Tibial nerve (tissue), 4 donors: ENCODE results near the gene REG4. TPM values are rescaled to one million over a fixed set of nuclear protein-coding genes. Genes with fewer than 3 reads are reported as not detected.

Experiments
- DNase-seq, 2 donors: peaks; one replicate each; pipeline ENCODE4 v3.0.0-alpha.2; 2019; ENCODE audit warnings: low spot score in 2 of 2
- H3K27ac ChIP-seq, 4 donors: fragments of 200-600 bp; sonication (generic) in 3 of 4; one replicate each; pipeline ENCODE4 v1.5.1; 2017 to 2019; ENCODE audit warnings: mild to moderate bottlenecking in 1 of 4
- H3K27me3 ChIP-seq, 2 donors: fragments of 200-600 bp; sonication (generic) in 1 of 2; one replicate each; pipeline versions ENCODE4 v1.5.1 to v1.6.0; 2017 to 2019
- H3K36me3 ChIP-seq, 3 donors: fragments of 200-600 bp; sonication (generic); one replicate each; pipeline ENCODE4 v1.5.1; 2018 to 2019
- H3K4me1 ChIP-seq, 4 donors: fragments of 200-600 bp; sonication (generic) in 3 of 4; one replicate each; pipeline ENCODE4 v1.5.1; 2017 to 2019
- H3K4me3 ChIP-seq, 4 donors: fragments of 200-600 bp; sonication (generic) in 3 of 4; one replicate each; pipeline ENCODE4 v1.5.1; 2017 to 2019; ENCODE audit warnings: mild to moderate bottlenecking in 1 of 4, moderate library complexity in 1 of 4
- H3K9me3 ChIP-seq, 4 donors: fragments of 200-600 bp; sonication (generic) in 3 of 4; one replicate each; pipeline ENCODE4 v1.5.1; 2017 to 2019
- CTCF ChIP-seq, 5 experiments: fragments of 200-600 bp in 3 of 5; fragments of 450-650 bp in 2 of 5; sonication (generic) in 3 of 5; IDR thresholded peaks; one replicate each; pipeline ENCODE4 v1.5.1; 2016 to 2019; ENCODE audit warnings: antibody characterized with exemption in 5 of 5, mild to moderate bottlenecking in 3 of 5, moderate library complexity in 2 of 5
- EP300 ChIP-seq, 2 donors: sonication (generic); formaldehyde crosslinking; IDR thresholded peaks; one replicate each; pipeline ENCODE4 v1.6.1; 2017; ENCODE audit warnings: antibody characterized with exemption in 2 of 2, mild to moderate bottlenecking in 1 of 2
- POLR2A ChIP-seq, 2 donors: fragments of 450-650 bp; IDR thresholded peaks; one replicate each; pipeline ENCODE4 v1.6.1; 2017; ENCODE audit warnings: antibody characterized with exemption in 2 of 2, mild to moderate bottlenecking in 2 of 2, moderate library complexity in 2 of 2
- WGBS, 2 donors: methylation state at CpG; one replicate each; pipeline ENCODE4 v1.1.5; 2018; 5-methylcytosine and 5-hydroxymethylcytosine counted together
- total RNA-seq, 4 donors: library from RNA; depleted of rRNA; stranded (reverse); fragments of >200 nt; gene quantifications; one replicate each; pipeline ENCODE4 v1.1.0, GENCODE V29; 2016

REG4 gene
- total RNA-seq, 4 donors from 2014 or later = not detected

- no peak overlapping the region for H3K4me3 ChIP-seq
- TF ChIP-seq POLR2A (IDR thresholded peaks at IDR 0.05) (no peak), EP300 (IDR thresholded peaks at IDR 0.05) (no peak), CTCF (IDR thresholded peaks at IDR 0.05) (no peak)
- WGBS, 2 donors = 56 to 63% methylated on average over 4 of the region's 4 CpGs
- H3K4me1 ChIP-seq = peaks cover 0 to 13% (median 0%) of the 10 kb centered on the region in 4 donors
- no peaks in the 10 kb centered on the region for H3K27me3 ChIP-seq
- no peaks in the 10 kb centered on the region for H3K9me3 ChIP-seq
- peaks cover 0 to 7% (median 0%) of the 10 kb centered on the region in 3 donors for H3K36me3 ChIP-seq
- no peak for DNase-seq
- no peak overlapping the region for H3K27ac ChIP-seq
Measured at GRCh38 chr1:119748040-119748439, 63.2 kb downstream of the REG4 start.

- Histone ChIP-seq H3K27ac (no peak overlapping the region), H3K36me3 (peaks cover 0 to 13% (median 0%) of the 10 kb centered on the region in 3 donors), H3K27me3 (no peaks in the 10 kb centered on the region), H3K4me3 (no peak overlapping the region), H3K9me3 (no peaks in the 10 kb centered on the region), H3K4me1 (peaks cover 0 to 16% (median 0%) of the 10 kb centered on the region in 4 donors)
- WGBS, 2 donors = 81 to 86% methylated on average over 3 of the region's 3 CpGs
- no peak for DNase-seq
- TF ChIP-seq POLR2A (IDR thresholded peaks at IDR 0.05) (no peak), EP300 (IDR thresholded peaks at IDR 0.05) (no peak), CTCF (IDR thresholded peaks at IDR 0.05) (no peak)
Measured at GRCh38 chr1:119747451-119747850, 63.8 kb downstream of the REG4 start.

GRCh38 chr1:119745034-119745433, 66.2 kb downstream of the REG4 start:
- Histone ChIP-seq H3K27ac (no peak overlapping the region), H3K36me3 (peaks cover 0 to 26% (median 0%) of the 10 kb centered on the region in 3 donors), H3K27me3 (no peaks in the 10 kb centered on the region), H3K9me3 (no peaks in the 10 kb centered on the region), H3K4me3 (no peak overlapping the region), H3K4me1 (peaks cover 0 to 23% (median 0%) of the 10 kb centered on the region in 4 donors)
- DNase-seq = no peak
- 88 to 89% methylated on average over 1 of the region's 1 CpG for WGBS, 2 donors
- no peak for TF ChIP-seq POLR2A (IDR thresholded peaks at IDR 0.05)
- TF ChIP-seq EP300 (IDR thresholded peaks at IDR 0.05) = no peak
- TF ChIP-seq CTCF (IDR thresholded peaks at IDR 0.05) = no peak

- WGBS, 2 donors = 74 to 82% methylated on average over 1 of the region's 1 CpG
- no peak overlapping the region for H3K27ac ChIP-seq
- H3K4me3 ChIP-seq = no peak overlapping the region
- H3K36me3 ChIP-seq = peaks cover 0 to 26% (median 0%) of the 10 kb centered on the region in 3 donors
- no peak for DNase-seq
- no peaks in the 10 kb centered on the region for H3K9me3 ChIP-seq
- H3K27me3 ChIP-seq = no peaks in the 10 kb centered on the region
- TF ChIP-seq CTCF (IDR thresholded peaks at IDR 0.05) = no peak
- no peak for TF ChIP-seq POLR2A (IDR thresholded peaks at IDR 0.05)
- no peak for TF ChIP-seq EP300 (IDR thresholded peaks at IDR 0.05)
- peaks cover 0 to 23% (median 0%) of the 10 kb centered on the region in 4 donors for H3K4me1 ChIP-seq
Measured at GRCh38 chr1:119744598-119744942, 66.7 kb downstream of the REG4 start.

Other genes with a start within 250 kb of the REG4 start
- 1 to 10 TPM; 3.3 to 9.0 (median 4.9) TPM for gene ZNF697, start 163.2 kb downstream of the REG4 start, total RNA-seq
- 10 to 100 TPM; 16.5 to 56.3 (median 42.9) TPM for gene PHGDH, start 99.5 kb downstream of the REG4 start, total RNA-seq
- gene HMGCS2, start 42.6 kb downstream of the REG4 start, total RNA-seq = not detected
- gene ADAM30, start 85.1 kb upstream of the REG4 start, total RNA-seq = not detected